Measurements from ENCODE around the gene FEM1A.
"Not testable (repeated sequence)": the region's sequence is repeated elsewhere in the genome, so short reads cannot be mapped to it uniquely, and the experiment has no call there.

FEM1A gene

DNA sequence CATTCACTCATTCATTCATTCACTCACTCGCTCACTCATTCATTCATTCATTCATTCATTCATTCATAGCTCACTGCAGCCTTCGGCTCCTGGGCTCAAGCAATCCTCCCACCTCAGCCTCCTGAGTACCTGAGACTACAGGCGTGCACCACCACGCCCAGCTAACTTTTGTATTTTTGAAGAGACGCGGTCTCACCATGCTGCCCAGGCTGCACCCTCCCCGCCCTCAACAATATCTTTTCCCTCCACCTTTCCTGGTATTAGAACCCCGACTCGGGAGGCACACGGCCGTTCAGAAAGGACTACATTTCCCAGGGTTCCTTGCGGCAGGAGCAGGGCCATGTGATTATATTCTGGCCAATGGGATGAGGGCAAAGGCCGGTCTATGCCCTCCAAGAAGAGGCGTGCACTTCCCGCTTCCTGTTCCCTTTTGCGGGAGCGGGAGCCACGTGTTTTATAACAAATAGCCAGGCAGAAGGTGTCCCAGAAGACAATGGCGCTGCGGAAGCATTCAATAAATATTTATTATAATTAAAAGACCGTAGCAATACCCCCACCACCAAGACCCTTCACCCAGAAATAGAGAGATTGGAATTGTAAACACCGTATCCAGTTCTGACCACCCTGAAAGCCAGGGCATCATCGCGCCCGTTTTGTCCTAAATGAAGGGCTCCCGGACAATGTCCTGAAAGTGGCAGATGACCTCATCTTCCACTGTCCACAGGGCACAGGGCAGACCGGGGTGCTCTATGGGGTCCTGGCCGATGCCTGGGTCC, 24.1 kb downstream of the FEM1A start:
- DNase-seq, result peak; percentile 94

- DNase-seq, result no peak
These were observed 24.8 kb downstream of the FEM1A start for GRCh38 chr19:4816202-4816949.

GRCh38 chr19:4816950-4817278, 25.4 kb downstream of the FEM1A start:
- DNase-seq, result no peak

- no peak for DNase-seq
These were observed 26.1 kb downstream of the FEM1A start for GRCh38 chr19:4817467-4818277.

GRCh38 chr19:4821265-4821664, 29.7 kb downstream of the FEM1A start:
- DNase-seq, result no peak

GRCh38 chr19:4822354-4822753, 30.8 kb downstream of the FEM1A start:
- DNase-seq, result not testable (repeated sequence)

DNA sequence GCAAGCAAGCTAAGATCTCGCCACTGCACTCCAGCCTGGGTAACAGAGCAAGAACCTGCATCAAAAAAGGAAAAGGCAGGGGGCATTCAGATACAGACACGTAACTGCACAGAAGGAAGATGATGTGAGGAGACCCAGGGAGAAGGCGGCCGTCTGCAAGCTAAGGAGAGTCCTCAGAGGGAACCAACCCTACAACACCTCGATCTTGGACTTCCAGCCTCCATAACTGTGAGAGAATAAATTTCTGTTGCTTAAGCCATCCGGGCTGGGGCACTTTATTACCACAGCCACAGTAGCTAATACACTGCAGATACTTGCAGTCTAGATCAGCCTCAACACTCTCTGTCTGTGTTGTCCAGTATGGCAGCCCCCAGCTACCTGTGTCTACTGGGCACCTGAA, 32.0 kb downstream of the FEM1A start:
- no peak for DNase-seq

- DNase-seq, result no peak
These were observed 37.6 kb downstream of the FEM1A start for GRCh38 chr19:4829001-4829712.

- DNase-seq, result no peak
These were observed 38.8 kb downstream of the FEM1A start for GRCh38 chr19:4830332-4830731.

GRCh38 chr19:4830768-4831265, 39.3 kb downstream of the FEM1A start:
- no peak for DNase-seq

GRCh38 chr19:4831304-4831978, 39.9 kb downstream of the FEM1A start, which contains the start of gene TICAM1:
Gene TICAM1, minus strand, starts transcription at chr19:4831712. Its CDS starts 13,335 bp downstream, at chr19:4818377.
- DNase-seq, result peak; percentile 40

DNA sequence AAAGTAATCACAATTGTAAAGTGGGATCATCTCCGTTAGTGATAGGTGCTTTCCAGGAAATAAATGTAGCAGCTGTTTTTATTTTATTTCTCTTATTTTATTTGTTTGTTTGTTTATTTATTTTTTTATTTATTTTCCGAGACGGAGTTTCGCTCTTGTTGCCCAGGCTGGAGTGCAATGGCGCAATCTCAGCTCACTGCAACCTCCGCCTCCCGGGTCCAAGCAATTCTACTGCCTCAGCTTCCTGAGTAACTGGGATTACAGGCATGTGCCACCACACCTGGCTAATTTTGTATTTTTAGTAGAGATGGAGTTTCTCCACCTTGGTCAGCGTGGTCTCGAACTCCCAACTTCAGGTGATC, 40.4 kb downstream of the FEM1A start:
- DNase-seq, result not testable (repeated sequence)

GRCh38 chr19:4832776-4833175, 41.2 kb downstream of the FEM1A start:
- DNase-seq, result no peak

DNA sequence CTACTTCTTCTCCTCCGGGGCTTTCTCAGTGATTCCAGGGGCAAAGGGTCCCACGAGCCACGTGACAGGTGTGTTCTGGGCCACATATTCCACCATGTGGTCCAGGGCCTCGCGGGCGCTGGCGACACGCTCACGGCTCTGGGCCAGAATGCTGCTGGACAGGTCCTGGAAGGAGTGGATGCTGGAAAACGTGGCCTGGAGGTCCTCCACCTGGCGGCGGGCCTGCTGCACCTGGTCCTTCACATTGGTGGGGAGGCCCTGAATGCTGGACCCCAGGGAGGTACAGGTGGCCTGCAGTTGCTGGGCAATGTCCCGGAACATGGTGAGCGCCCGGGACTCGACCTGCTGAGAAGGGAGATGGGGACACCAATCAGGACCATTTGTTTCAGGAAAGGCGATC, 47.7 kb downstream of the FEM1A start:
- no peak for DNase-seq

DNA sequence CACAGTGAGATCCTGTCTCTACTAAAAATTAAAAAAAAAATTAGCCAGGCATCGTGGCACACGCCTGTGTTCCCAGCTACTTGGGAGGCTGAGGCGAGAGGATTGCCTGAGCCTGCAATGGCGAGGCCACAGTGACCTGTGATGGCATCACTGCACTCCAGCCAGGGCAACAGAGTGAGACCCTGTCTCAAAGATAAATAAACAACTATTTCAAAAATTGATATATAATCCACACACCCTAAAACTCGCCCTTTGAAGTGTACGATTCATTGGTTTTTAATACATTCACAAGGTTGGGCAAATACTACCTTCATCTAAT, 52.1 kb downstream of the FEM1A start:
- DNase-seq, result no peak

- DNase-seq, result peak; percentile 73
These were observed 53.0 kb downstream of the FEM1A start for GRCh38 chr19:4844348-4845179.

DNA sequence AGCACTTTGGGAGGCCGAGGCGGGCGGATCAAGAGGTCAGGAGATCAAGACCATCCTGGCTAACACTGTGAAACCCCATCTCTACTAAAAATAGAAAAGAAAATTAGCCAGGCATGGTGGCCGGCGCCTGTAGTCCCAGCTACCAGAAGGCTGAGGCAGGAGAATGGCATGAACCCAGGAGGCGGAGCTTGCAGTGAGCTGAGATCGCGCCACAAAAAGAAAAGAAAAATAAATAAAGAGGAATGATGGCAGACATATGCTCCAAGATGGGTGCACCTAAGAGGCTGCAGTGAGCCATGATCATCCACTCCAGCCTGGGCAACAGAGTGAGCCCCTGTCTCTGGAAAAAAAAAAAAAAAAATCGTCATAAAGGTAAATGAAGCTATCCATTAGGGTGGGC, 54.4 kb downstream of the FEM1A start:
- DNase-seq, result peak; percentile 17

- DNase-seq, result no peak
These were observed 55.8 kb downstream of the FEM1A start for GRCh38 chr19:4847190-4847973.

DNA sequence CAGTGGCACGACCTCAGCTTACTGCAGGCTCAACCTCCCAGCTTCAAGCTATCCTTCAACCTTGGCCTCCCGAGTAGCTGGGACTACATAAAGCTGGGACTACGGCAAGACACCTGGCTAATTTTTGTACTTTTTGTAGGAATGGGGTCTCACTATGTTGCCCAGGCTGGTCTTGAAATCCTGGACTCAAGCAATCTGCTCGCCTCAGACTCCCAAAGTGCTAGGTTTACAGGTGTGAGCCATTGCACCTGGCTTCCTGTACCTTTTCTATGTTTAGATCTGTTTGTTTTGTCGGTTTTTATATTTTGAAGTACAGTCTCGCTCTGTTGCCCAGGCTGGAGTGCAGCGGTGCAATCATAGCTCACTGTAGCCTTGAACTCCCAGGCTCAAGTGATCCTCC, 57.5 kb downstream of the FEM1A start:
- no peak for DNase-seq

Data from fibroblast of skin of right quadriceps (primary cell).